NCI-H1092 treated with DMSO at 0.1 percent for 48 hours (cell line): ENCODE data around the gene ZMIZ1.
A peak's percentile ranks its signal among the peaks of the same experiment; 100 is the strongest.

Source experiments
- DNase-seq: peaks from one replicate; lab custom pipeline; 2025; lab: John Stamatoyannopoulos, UW

Gene ZMIZ1

DNA sequence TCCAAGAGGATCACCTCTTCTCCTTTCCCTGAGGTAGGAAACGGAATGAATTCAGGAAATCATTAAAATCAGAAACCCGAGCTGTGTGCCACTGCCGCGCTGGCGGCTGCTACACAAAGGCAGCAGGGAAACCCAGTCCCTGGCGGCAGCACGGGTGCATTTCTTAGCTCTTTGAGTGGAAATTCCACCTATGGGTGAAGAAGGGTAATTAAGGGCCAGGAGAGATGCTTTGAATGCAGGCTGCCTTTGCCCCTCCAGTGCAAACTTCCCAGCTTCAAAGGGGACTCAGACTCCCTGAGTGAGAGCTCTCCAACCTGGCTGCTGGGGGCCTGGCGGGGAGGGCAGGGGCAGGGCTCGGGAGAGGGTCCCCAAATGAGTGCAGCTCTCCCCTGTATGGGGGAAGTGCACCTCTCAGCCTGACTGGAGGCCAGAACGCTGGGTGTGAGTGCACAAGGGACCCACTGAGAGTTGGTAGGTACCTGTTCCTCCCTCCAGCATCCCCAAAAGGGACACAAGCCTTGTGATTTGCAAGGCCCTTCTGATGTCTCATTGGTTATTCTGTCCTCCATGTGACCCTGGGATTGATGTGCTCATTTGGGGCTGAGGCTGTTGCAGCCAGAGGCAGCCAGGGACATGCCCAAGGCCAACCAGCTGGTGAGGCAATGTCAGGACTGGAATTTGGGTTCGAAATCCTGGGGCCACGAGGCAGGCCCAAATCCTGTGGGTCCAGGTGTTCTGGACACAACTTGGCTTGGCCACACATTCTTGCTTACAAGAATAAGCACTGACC is 16.3 kb upstream of the ZMIZ1 start:
- DNase-seq = peak; percentile 41

DNA sequence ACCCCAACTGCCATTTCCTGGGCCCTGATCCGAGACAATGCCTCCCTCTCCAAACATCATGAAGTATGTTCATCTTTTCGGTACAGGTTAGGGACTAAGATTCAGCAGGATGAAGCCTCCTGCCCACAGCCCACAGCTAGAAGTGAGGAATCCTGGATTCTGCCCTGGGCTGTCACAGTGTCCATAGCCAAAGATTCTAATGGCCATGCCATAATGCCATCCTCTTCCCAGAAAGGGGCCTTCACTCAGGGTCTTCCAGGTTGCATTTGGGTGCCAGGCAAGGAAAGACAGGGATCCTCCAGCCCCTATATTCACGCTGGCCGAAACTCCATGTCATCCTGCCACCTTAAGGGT is 15.7 kb upstream of the ZMIZ1 start:
- DNase-seq = no peak

DNA sequence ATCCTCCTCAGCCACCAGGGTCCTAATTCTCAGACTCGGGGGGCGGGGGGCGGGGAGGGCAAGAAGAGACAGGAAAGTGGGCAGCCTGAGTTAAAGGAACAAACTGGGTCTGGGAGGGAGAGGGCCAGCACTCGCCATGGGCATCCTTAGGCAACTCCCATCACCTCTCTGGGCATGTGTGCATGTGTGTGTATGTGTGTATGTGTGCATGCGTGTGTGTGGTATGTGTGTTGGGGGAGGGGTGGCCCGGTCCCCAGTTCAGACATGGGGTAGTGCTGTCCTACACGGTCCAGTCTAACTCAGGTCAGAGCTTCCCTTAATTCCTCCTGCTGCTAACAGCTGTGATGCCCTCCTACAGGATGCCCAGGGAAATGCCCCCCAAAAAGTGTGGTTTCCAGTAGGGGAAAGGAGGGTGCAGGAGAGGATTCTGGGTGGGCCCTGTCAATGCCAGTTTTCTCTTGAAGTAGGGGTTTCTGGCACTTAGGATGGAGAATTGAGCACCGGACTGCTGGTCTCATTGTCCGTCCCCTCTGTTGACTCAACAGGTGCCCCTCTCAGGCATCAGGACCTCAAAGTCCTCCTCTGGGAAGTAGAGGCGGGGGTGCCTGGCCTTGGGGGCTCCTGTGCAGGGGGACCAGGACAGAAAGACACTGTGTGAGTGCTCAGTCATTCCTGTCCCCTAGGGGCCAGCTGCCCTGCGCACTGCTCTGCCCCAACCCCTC is 15.1 kb upstream of the ZMIZ1 start:
- no peak for DNase-seq

DNA sequence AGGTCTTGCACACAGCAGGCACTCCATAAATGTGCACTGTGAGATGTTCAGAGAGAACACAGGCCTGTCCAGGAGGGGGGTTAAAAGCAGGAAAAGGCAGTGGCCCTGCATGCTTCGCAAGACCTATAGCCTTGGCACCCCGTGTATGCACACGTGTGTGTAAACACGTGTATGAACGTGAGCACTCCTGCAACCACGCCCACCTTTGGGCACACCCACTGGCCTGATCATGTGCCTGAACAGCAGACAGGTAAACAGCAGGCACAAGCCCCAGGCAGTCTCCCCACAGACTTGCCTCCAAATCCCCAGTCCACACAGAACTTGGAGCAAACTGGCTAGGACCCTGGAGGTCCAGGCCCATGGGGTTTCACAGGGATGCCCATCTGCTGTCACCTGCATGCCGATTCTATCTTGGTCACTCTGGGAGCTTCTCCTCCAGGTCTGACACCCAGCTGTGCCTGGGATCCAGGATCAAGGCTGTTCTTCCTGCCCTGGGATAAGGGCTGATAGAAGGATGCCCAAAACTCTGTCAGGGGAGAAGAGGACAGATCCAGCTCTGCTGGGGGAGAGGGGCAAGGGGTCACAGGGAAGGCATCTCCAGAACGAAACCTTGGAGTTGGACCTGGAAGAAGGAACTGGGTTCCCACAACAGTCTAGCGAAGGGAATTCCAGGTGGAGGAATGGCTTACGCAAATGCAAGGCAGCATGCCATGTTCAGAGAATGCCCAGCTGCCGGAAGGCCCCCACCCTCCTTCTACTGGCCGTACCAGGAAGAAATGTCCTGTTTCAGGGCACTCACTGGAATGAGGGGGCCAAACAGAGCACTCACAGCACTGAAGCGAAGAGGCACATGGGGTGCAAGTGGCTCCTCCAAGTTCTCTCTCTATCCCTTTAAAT is 14.3 kb upstream of the ZMIZ1 start:
- DNase-seq = no peak

DNA sequence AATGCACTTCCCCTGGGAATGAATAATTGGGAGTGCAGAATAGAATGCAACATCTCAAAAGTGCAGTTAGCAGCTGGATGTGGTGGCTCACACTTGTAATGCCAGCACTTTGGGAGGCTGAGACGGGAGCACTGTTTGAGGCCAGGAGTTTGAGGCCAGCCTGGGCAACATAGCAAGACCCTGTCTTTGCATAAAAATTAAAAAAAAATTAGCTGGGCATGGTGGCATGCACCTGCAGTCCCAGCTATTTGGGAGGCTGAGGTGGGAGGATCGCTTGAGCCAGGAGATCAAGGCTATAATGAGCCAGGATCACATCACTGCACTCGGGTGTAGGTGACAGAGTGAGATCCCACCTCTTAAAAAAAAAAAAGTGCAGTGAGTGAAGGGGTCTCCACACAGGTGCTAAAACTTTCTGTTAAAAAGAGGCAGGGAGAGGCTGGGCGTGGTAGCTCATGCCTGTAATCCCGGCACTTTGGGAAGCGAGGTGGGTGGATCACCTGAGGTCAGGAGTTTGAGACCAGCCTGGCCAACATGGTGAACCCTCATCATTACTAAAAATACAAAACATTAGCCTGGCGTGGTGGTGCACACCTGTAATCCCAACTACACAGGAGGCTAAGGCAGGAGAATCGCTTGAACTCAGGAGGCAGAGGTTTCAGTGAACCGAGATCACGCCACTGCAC is 13.5 kb upstream of the ZMIZ1 start:
- no peak for DNase-seq

DNA sequence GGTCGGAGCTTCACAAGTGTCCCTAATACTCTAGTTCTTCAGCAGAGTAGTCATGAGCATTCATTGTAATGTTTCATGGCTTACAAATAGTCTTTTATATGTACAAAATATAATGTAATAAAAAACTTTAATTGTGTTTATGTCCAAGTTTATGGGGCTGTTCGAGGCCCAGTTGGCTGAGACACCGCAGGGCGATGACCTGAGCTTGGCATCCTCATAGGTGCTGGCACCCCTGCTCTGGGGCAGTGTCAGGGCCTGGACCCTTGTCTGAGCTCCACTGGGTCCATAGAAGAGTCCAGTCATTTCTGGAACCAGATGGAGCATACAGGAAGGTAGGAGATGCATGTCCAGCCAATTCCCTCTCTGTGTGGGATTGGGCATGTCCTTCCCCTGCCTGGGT is 12.9 kb upstream of the ZMIZ1 start:
- DNase-seq = no peak

DNA sequence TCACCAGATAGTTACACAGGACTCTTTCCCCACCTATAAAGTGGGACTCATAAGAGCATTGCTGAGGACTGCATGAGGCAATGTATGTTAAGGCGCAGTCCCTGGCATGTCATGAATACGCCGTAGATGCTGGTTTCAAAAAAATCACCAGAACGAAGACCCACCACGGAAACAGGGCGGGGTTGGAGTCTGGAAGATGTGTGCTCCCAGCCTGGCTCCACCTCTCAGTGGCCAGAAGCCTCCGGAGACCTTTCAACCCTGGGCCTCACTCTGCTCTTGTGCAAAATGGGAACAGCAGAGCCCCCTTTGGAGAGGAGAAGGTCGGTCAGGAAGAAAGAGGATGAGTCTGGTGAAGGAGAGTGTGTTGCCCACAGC is 12.4 kb upstream of the ZMIZ1 start:
- no peak for DNase-seq

DNA sequence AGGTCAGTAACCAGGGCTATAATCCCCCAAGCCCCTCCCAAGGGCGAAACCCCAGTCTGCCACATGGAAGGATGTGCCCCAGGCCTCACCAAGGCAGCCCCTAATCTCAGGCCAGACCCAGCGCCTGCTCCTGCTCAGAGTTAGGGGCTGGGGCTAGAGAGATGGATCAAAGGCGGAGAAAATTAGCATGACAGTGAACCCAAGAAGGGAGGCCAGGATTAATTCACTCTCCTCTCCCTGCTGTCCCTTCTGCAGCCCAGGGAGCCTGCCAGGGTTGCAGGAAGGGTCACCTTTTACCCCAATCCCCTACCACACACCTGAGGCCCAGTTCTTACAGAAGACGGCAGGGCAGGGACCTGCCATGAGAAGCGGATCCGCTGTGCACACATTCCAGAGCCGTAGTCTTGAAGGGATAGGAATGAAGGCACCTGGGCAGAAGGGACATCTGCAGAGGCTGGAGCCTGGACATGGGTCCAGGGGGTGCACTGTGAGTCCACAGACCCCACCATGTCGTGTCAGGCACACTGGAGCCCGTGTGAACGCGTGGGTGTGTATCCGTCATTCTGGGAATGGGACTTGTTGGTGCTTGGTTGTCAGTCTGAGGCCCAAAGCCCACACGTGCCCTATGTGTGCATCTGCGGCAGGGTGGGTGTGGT is 11.9 kb upstream of the ZMIZ1 start:
- DNase-seq = no peak

DNA sequence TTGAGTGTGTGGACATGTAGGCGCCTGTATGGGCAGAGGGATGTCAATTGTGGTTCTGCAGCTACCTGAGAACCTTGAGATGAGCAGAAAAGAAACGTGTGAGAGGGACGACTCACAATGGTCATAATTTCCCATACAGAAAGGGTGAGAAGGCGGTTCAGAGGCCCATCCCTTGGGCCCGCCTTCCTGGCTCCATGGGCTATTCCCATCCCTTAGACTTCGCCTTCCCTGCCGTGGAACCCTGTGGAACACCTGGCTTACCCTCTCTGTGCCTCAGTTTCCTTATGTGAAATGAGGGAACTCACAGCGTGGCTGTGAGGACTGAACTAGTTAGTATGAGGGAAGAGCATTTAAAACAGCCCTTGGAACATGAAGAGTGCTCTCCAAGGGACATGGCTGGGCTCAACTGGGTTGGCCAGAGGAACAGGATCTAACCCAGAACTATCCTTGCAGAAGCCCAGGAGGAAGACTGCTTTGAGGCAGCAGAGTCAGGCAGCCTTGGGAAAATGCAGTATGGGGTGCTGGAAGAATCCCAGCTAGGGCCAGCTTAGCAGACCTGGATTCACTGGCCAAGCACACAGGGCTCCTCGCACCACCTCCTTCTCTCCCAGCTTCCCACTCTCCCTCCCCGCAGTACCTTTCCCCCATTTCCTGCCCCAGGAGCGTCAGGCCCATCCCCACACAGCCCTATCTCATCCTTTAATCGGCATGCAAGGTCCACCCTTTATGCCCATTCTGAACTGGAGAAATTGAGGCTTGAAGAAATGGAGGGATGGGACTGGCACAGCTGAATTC is 11.1 kb upstream of the ZMIZ1 start:
- no peak for DNase-seq

DNA sequence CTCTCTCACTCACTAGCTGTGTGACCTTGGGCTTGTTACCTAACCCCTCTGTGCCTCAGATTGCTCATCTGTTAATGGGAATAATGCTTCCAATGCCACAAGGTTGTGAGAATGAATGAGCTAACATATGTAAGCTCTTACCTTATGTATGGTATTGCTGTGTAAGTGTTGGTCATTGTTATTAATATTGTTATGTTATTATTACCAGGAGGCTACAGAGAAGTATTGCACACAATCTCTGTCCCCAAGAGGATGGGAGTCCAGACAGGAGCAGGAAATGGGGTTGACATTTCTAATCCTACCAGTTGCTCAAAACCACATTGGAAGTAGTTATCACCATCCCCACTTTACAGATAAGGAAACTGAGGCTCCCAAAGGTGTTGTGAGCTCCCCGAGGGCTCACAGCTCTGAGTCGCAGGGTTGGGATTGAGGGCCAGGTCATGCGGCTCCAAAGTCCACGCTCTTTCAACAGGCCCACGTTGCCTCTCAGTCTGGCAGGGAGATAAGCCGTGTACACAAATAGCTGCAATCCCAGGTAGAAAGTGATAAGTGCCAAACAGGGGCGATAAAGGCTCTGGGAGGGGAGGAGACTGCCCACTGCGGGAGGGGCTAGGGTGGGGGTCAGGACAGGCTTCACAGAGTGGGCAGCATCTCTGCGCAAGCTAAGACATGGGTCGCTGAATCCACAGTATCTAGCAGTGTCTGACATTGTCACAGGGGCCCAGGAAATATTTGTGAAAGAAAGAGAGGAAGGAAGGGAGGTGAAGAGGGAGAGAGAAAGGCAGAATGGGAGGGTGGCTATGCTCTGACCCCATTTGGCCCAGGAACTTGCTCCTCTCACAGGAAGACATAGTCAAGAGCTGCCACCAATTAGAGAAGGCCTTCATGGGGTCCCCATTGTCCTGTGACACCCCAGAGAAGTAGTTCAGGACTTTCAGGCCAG is 9.6 kb upstream of the ZMIZ1 start:
- DNase-seq = no peak

DNA sequence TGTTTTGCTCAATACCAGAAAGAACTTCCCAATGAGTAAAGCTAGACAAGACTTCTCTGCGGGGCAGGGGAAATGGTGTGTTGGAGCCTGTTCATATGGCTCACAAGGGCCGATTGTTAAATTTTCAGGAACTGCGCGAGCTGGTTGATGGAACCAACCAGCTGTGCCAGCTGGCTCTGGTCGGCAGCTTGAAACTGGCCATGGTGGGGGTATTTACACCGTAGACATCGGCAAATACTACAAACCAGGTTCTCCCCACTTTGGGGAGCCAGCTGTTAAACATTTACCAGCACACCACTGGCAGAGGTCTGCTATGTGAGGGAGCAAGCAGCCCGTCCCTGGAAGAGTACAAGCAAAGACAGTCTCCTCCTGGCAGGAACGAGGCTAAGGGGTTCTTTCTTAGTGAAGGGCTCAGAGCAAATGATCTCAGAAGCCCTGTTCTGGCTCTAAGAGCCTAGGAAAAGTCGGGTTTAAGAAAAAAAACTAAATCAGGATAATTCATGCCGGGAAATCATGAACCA is 8.8 kb upstream of the ZMIZ1 start:
- DNase-seq = no peak

DNA sequence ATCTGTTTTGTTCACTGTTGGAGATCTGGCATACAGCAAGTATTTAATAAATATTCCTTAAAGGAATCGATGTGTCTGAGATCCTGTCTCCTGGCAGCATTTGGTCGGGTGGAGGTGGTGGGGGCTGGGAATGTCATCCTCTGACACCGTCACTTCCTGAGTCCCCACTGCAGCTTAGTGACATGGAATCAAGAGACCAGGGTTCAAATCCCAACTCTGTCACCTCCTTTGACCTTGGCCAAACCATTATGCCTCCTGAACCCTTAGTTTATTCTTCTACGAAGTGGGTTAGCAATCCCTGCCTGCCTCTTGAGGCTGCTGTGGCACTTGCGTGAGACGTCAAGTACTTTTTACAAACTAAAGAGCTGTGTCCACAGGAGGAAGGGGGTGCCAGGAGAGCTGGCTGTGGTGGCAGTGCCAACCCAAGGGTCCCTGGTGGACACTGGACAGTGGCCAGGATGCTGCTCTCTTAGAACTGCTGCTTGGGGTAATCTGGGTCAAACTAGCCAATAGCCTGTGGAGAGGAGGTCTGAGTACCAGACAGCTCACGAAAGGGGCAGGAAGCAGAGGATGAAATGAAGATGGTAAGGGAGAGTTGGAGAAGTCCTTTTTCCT is 8.0 kb upstream of the ZMIZ1 start:
- no peak for DNase-seq

DNA sequence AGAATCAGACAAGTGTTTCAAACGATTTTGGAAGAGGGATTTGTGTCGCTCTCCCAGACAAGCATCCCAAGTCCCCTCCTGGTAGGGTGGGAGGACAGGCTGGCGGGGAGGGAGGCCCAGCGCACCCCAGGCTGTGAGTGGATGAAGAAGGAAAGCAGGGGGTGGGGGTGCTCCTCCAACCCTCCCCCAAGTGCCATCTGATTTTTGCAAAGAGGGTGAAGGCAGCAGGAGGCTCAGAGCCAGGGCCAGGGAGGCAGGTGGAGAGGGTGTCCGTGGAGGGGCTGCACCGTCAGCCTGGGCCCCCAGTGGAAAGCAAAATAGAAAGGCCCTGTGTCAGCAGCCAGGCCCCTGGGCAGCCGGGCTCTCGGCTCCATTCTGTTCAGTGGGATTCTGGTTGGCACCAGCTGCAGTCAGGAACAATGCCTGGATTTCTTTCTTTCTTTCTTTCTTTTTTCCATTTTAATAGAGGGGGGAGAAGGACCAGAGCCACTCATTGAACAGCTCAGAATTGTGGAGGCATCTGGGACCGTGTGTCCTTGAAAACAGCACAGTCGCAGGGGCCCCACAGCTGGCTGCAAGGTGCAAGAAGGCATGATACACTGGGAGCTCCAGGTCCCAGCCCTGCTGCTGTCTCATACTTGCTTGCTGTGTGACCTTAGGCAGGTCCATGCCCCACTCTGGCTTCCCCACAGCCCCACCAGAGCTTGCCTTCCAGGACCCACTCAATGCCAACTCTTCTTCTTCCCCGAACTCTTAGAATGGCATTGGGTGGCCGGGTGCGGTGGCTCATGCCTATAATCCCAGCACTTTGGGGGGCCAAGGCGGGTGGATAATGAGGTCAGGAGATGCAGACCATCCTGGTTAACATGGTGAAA is 7.1 kb upstream of the ZMIZ1 start:
- DNase-seq = no peak

DNA sequence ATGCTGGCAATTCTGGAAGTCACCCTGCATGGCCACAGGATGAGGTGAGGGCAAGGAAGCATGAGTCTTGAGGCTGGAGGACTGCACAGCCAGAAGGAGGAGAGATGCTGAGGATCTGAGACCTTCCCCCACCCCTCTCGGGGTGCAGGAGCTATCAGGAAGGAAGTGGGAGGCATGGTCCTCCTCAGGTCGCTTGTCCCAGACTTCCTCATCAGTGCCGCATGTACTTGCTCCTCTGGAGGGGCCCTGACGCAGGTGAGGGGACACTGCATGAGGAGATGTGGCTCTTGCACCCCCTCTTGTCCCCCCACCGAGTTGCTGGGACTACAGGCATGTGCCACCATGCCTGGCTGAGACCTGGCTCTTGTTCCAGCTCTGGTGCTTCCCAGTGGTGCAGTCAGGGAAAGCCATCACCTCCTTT is 5.7 kb upstream of the ZMIZ1 start:
- no peak for DNase-seq

DNA sequence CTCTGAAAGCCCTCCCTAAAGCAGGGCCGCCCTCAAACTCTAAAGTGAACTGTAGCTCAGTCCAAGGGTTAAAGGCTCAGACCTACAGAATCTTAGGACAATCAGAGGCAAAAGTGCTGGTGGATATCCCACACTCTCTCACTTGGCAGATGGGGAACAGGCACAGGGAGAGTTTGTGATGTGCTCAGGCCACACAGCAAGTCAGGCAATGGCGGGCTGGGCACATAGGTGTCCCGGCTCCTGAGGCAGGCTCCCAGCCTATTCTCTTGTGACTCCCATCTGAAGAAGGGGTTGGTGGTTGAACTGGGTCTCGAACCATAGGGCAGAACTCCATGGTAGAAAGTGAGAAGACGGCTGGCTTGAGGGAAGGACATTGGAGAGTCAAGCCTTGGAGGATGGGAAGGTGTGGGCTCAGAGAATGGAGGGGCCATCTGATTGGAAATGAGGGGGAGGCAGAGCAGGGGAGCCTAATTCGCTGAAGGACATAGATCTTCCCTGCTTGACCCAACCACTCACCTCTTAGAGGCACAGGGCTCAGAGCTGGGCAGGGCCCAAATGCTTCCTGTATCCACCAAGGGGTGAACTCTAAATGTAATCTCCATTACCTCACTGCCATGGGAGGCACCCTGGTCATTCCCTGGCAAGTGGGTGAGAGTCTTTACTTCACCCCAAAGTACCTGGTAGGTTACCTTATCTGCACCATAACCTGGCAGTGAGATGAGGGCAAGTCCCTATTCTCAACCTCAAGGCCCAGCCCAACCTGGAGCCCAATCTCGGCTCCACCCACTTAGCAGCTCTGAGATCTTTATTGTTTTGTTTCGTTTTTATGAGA is 4.9 kb upstream of the ZMIZ1 start:
- no peak for DNase-seq

DNA sequence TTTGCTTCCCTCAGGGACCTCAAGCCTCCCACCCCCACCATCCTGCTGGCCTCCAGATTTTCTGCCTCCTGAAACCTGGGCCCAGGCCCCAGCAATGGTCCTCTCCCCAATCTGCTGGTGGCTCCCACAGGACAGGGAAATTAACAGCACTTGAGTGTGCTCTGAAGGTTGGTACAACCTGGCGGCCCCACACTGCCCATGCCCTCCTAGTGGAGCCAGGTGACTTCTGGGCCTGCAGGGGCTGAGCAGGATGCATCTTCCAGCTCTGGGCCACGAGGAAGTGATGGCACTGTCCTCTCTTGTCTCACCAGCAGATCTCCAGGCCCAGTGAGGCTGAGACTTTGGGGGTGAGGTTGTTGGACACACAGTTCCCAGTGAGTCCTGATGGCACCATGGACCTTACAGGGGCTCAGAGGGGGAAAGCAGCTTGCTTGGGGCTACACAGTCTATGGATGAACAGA is 3.6 kb upstream of the ZMIZ1 start:
- DNase-seq = no peak

DNA sequence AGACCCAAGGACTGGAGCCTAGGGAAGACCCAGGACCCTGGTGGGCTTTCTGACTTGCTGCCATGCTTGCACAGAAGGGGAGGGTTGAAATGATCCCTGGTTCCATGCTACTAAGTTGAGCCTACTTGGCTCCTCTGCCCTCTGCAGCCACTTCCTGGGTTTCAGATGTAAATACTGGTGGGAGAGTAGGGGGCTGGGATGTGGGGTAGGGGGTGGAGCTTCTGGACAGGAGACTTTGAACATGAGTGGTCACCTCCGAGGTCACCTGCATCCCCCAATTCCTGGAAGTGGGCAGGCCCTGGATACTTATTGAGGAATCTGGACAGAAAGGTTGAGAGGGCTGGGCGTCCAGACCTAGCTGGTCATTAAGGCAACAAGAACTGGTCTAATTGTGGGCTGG is 2.9 kb upstream of the ZMIZ1 start:
- no peak for DNase-seq
